ENCODE results near the gene PTK6. TPM values are rescaled to one million over a fixed set of nuclear protein-coding genes. Genes with fewer than 3 reads are reported as not detected.

The PTK6 gene
- total RNA-seq, 4 donors from 2014 or later, result 90.5 to 147 (median 103) TPM

GRCh38 chr20:63568986-63569949, 32.1 kb upstream of the PTK6 start:
- no peak overlapping the region for H3K4me3 ChIP-seq
- intact Hi-C loops (cut with DNase I; ENCODE audit: low total_unique reads), result no loop called here
- H3K27me3 ChIP-seq, result no peaks in the 10 kb centered on the region
- no peak for TF ChIP-seq EP300 (IDR thresholded peaks at IDR 0.05; ENCODE audit: low read depth)
- TF ChIP-seq POLR2AphosphoS5 (IDR thresholded peaks at IDR 0.05), result no peak
- no peak for TF ChIP-seq POLR2A (IDR thresholded peaks at IDR 0.05)
- no peak for TF ChIP-seq CTCF (IDR thresholded peaks at IDR 0.05)
- in situ Hi-C loops (cut with MboI; ENCODE audit: low pct_ligation_motif_present in 1 of 4, low pct_unique_long_range_greater_than_20kb in 1 of 4, low sequenced_read_pairs in 3 of 4), result no loop called here
- H3K36me3 ChIP-seq, result no peaks in the 10 kb centered on the region
- H3K9me3 ChIP-seq, result no peaks in the 10 kb centered on the region
- peaks cover 6 to 16% (median 12%) of the 10 kb centered on the region in 4 donors for H3K4me1 ChIP-seq
- peak; percentile 42 for DNase-seq
- WGBS, 2 donors (ENCODE audit: low coverage in 1 of 2), result 85% methylated on average over 41 of the region's 46 CpGs; no CpG with 5 or more reads in 1 of the 2 donors
- H3K27ac ChIP-seq, result peak overlapping the region in 2 of 4 donors; percentile 41 to 72

DNA sequence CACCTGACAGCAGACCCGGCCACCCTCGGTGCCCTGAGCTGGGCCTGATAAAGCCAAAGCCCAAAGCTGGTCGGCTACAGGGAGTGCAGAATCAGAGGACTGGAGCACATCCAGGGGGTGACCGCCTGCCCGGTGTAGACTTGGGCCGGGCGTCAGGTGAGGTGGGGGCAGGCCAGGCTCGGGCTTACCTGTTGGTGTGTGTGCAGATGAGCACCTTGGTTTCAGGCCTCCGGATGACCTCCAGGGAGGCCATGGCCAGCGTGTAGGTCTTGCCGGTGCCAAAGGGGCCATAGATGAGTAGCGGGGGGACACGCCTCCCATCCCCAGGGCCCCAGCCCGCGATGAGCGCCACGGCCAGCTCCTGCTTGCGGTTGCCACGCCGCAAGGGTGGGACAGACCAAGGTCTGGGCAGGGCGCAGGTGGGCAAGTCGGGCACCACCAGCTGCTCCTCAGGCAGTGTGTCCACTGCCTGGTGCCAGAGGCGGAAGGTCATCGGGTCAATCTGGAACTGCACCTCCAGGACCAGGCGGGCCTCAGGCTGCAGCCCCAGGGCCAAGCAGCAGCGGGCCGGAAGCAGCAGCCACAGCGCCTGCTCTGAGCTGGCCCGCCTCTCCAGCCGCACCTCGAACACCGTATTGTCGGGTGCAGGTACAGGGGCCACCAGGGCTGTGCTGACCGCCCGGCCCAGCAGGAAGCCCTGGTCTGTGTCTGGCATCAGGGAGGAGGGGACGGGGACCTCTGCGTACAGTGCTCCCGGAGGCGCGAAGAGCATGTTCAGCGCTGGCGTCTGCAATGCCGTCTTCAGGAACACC, 31.2 kb upstream of the PTK6 start:
- no peak overlapping the region for H3K4me3 ChIP-seq
- in situ Hi-C loops (cut with MboI; ENCODE audit: low pct_ligation_motif_present in 1 of 4, low pct_unique_long_range_greater_than_20kb in 1 of 4, low sequenced_read_pairs in 3 of 4), result no loop called here

GRCh38 chr20:63567386-63568169, 30.4 kb upstream of the PTK6 start:
- no peak overlapping the region for H3K4me3 ChIP-seq
- in situ Hi-C loops (cut with MboI; ENCODE audit: low pct_ligation_motif_present in 1 of 4, low pct_unique_long_range_greater_than_20kb in 1 of 4, low sequenced_read_pairs in 3 of 4), result no loop called here
- intact Hi-C loops (cut with DNase I; ENCODE audit: low total_unique reads), result no loop called here
- TF ChIP-seq POLR2A (IDR thresholded peaks at IDR 0.05), result no peak
- no peak for TF ChIP-seq CTCF (IDR thresholded peaks at IDR 0.05)
- no peak for TF ChIP-seq POLR2AphosphoS5 (IDR thresholded peaks at IDR 0.05)
- no peak for TF ChIP-seq EP300 (IDR thresholded peaks at IDR 0.05; ENCODE audit: low read depth)
- 61% methylated on average over 29 of the region's 37 CpGs; no CpG with 5 or more reads in 1 of the 2 donors for WGBS, 2 donors (ENCODE audit: low coverage in 1 of 2)
- no peaks in the 10 kb centered on the region for H3K9me3 ChIP-seq
- peak overlapping the region; percentile 14 to 72 (median 33) for H3K27ac ChIP-seq
- H3K27me3 ChIP-seq, result no peaks in the 10 kb centered on the region
- H3K4me1 ChIP-seq, result peaks cover 0 to 4% (median 0%) of the 10 kb centered on the region in 4 donors
- H3K36me3 ChIP-seq, result peaks cover 0 to under 1% (median 0%) of the 10 kb centered on the region in 4 donors
- DNase-seq, result peak; percentile 75

More for the DNA sequence above, 31.2 kb upstream of the PTK6 start:
- no peak for DNase-seq
- no peak for TF ChIP-seq POLR2AphosphoS5 (IDR thresholded peaks at IDR 0.05)
- TF ChIP-seq EP300 (IDR thresholded peaks at IDR 0.05; ENCODE audit: low read depth), result no peak
- no peak for TF ChIP-seq POLR2A (IDR thresholded peaks at IDR 0.05)
- TF ChIP-seq CTCF (IDR thresholded peaks at IDR 0.05), result no peak
- 67% methylated on average over 37 of the region's 43 CpGs; no CpG with 5 or more reads in 1 of the 2 donors for WGBS, 2 donors (ENCODE audit: low coverage in 1 of 2)
- Histone ChIP-seq H3K27ac (peak overlapping the region; percentile 14 to 72 (median 33)), H3K9me3 (no peaks in the 10 kb centered on the region), H3K27me3 (no peaks in the 10 kb centered on the region), H3K4me1 (peaks cover 3 to 12% (median 7%) of the 10 kb centered on the region in 4 donors), H3K36me3 (no peaks in the 10 kb centered on the region)
- intact Hi-C loops (cut with DNase I; ENCODE audit: low total_unique reads), result no loop called here

Data from transverse colon (tissue), 4 donors.